HepG2 (cell line): ENCODE measurements around the gene LENEP. TPM values are rescaled to one million over a fixed set of nuclear protein-coding genes. Genes with fewer than 3 reads are reported as not detected.

Experiments
- ADNP ChIP-seq: sonication (generic); formaldehyde crosslinking; IDR thresholded peaks from 2 replicates; pipeline ENCODE4 v1.4.0; 2020; ENCODE audit warnings: missing genetic modification reagents
- CBX1 ChIP-seq: IDR thresholded peaks from one replicate; pipeline ENCODE4 v1.6.1; 2016; ENCODE audit warnings: antibody characterized with exemption, low read depth
- HMG20B ChIP-seq: conservative IDR thresholded peaks from 2 replicates; pipeline ENCODE4 v1.6.1; 2016; ENCODE audit warnings: missing genetic modification reagents, missing compliant biosample characterization
- RARA ChIP-seq: IDR thresholded peaks from 2 replicates; pipeline ENCODE4 v1.6.1; 2016; ENCODE audit warnings: missing genetic modification reagents, missing compliant biosample characterization
- SMARCC2 ChIP-seq: fragments of 450-650 bp; IDR thresholded peaks from 2 replicates; pipeline ENCODE4 v1.6.1; 2017; ENCODE audit warnings: antibody characterized with exemption, mild to moderate bottlenecking
- SNAI1 ChIP-seq: sonication (generic); formaldehyde crosslinking; IDR thresholded peaks from 2 replicates; pipeline ENCODE4 v1.5.0; 2020; ENCODE audit warnings: mild to moderate bottlenecking, missing genetic modification reagents, borderline replicate concordance
- TFDP2 ChIP-seq: sonication (generic); formaldehyde crosslinking; IDR thresholded peaks from 2 replicates; pipeline ENCODE4 v1.4.0; 2020; ENCODE audit warnings: missing genetic modification reagents
- ZMYM2 ChIP-seq: sonication (generic); formaldehyde crosslinking; IDR thresholded peaks from 2 replicates; pipeline ENCODE4 v1.8.0; 2022; ENCODE audit warnings: mild to moderate bottlenecking, missing genetic modification reagents
- ZNF225 ChIP-seq: sonication (generic); formaldehyde crosslinking; IDR thresholded peaks from 2 replicates; pipeline ENCODE4 v1.4.0; 2020; ENCODE audit warnings: mild to moderate bottlenecking, missing genetic modification reagents
- ZNF562 ChIP-seq: sonication (generic); formaldehyde crosslinking; IDR thresholded peaks from 2 replicates; pipeline ENCODE4 v1.8.0; 2022; ENCODE audit warnings: missing genetic modification reagents, borderline replicate concordance
- ZNF644 ChIP-seq: IDR thresholded peaks from 2 replicates; pipeline ENCODE4 v1.6.1; 2016; ENCODE audit warnings: low read depth
- ZUFSP ChIP-seq: sonication (generic); formaldehyde crosslinking; IDR thresholded peaks from 2 replicates; pipeline ENCODE4 v1.9.0; 2021; ENCODE audit warnings: missing genetic modification reagents, mild to moderate bottlenecking, borderline replicate concordance
- polyA plus RNA-seq, 8 experiments: library from polyadenylated mRNA; depleted of rRNA in 3 of 8; stranded (reverse) in 7 of 8; unstranded in 1 of 8; fragments of >200 nt; fragmentation: Illumina TruSeq in 4 of 8; extraction: Trizol in 4 of 8; gene quantifications; 2 replicates each; pipeline versions ENCODE4 v1.2.1 to v1.2.3, GENCODE V29; 2011 to 2016; ENCODE audit warnings: low read depth in 4 of 8, missing spikeins in 1 of 8, mixed read lengths in 1 of 8; ENCODE audit not compliant: insufficient read depth in 1 of 8
- total RNA-seq, 5 experiments: library from RNA; depleted of rRNA; stranded (reverse); fragments of >200 nt; fragmentation: Illumina TruSeq; extraction: Trizol; gene quantifications; 2 replicates each; pipeline ENCODE4 v1.2.3, GENCODE V29; 2016; ENCODE audit warnings: low read depth in 1 of 5

Gene LENEP
- total and polyA plus RNA-seq, 2 of the 13 experiments (the other 11 are each of a cell fraction or from before 2014, with no cell fraction given): 0.29 TPM; not detected in 1

- TF ChIP-seq ZUFSP (CRISPR knock-in tag): no peak
- no peak for TF ChIP-seq TFDP2 (CRISPR knock-in tag)
- no peak for TF ChIP-seq ZMYM2 (CRISPR knock-in tag)
- TF ChIP-seq RARA (CRISPR knock-in tag): no peak
- no peak for TF ChIP-seq SMARCC2
- no peak for TF ChIP-seq ZNF644 (CRISPR knock-in tag)
- no peak for TF ChIP-seq ADNP (CRISPR knock-in tag)
- no peak for TF ChIP-seq ZNF225
- TF ChIP-seq ZNF562 (CRISPR knock-in tag): no peak
- TF ChIP-seq SNAI1 (CRISPR knock-in tag): no peak
- no peak for TF ChIP-seq CBX1
- no peak for TF ChIP-seq HMG20B (CRISPR knock-in tag)
- TF ChIP-seq, all 625 proteins: peak for 0
Observed at GRCh38 chr1:155009742-155010141, 16.4 kb downstream of the LENEP start (continued).
